ENCODE measurements around the gene ZNF845. TPM values are rescaled to one million over a fixed set of nuclear protein-coding genes. Genes with fewer than 3 reads are reported as not detected.

The ZNF845 gene
- total and polyA plus RNA-seq, 4 donors: 0.68 to 5.8 (median 1.5) TPM

DNA sequence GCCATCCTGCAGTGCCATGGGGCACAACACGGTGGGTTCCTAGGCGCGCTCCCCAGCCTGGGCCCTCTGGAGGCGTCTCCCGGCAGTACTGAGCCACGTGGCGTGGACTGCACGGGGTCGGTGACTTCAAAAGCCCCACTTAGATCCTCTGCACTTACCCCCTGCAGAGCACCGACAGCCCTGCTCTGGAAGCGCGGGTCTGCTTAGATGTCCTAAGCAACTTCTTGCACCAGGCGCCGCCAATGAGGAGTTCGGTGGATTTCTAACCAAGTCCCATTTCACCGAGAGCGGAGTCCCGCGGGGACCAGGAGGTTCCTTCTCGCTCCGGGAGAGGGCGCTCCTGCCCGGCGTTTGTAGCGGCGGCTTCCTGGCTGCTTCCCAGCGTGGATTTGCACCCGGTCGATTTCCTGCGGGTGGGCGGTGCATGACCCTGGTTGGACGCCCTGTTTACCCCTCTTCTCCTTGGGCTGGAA lies 25.2 kb upstream of the ZNF845 start:
- no peaks in the 10 kb centered on the region for H3K4me1 ChIP-seq (ENCODE audit: control insufficient read depth in 4 of 4, insufficient read depth in 4 of 4, low read length in 3 of 4)
- TF ChIP-seq, protein P1, sequence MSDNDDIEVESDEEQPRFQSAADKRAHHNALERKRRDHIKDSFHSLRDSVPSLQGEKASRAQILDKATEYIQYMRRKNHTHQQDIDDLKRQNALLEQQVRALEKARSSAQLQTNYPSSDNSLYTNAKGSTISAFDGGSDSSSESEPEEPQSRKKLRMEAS (IDR thresholded peaks at IDR 0.05): no peak
- TF ChIP-seq SP1 (IDR thresholded peaks at IDR 0.05): no peak
- no peak for TF ChIP-seq FOXA2 (IDR thresholded peaks at IDR 0.05)
- TF ChIP-seq, protein P2, sequence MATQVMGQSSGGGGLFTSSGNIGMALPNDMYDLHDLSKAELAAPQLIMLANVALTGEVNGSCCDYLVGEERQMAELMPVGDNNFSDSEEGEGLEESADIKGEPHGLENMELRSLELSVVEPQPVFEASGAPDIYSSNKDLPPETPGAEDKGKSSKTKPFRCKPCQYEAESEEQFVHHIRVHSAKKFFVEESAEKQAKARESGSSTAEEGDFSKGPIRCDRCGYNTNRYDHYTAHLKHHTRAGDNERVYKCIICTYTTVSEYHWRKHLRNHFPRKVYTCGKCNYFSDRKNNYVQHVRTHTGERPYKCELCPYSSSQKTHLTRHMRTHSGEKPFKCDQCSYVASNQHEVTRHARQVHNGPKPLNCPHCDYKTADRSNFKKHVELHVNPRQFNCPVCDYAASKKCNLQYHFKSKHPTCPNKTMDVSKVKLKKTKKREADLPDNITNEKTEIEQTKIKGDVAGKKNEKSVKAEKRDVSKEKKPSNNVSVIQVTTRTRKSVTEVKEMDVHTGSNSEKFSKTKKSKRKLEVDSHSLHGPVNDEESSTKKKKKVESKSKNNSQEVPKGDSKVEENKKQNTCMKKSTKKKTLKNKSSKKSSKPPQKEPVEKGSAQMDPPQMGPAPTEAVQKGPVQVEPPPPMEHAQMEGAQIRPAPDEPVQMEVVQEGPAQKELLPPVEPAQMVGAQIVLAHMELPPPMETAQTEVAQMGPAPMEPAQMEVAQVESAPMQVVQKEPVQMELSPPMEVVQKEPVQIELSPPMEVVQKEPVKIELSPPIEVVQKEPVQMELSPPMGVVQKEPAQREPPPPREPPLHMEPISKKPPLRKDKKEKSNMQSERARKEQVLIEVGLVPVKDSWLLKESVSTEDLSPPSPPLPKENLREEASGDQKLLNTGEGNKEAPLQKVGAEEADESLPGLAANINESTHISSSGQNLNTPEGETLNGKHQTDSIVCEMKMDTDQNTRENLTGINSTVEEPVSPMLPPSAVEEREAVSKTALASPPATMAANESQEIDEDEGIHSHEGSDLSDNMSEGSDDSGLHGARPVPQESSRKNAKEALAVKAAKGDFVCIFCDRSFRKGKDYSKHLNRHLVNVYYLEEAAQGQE (IDR thresholded peaks at IDR 0.05): no peak
- TF ChIP-seq RAD21 (IDR thresholded peaks at IDR 0.05): peak; percentile 22 to 55
- no peak for TF ChIP-seq YY1 (IDR thresholded peaks at IDR 0.05)
- TF ChIP-seq CTCF (IDR thresholded peaks at IDR 0.05; ENCODE audit: low read depth, low read length, missing input control): peak; percentile 8
- peak; percentile 35 for DNase-seq (ENCODE audit: low spot score)
- H3K9ac ChIP-seq (ENCODE audit: low read depth in 1 of 2, low read length in 2 of 2): no peak overlapping the region
- H3K27ac ChIP-seq (ENCODE audit: low read depth in 1 of 2, low read length in 2 of 2): no peak overlapping the region
- 8% methylated on average over 32 of the region's 32 CpGs for WGBS
- H3K4me3 ChIP-seq (ENCODE audit: low read depth in 1 of 3, low read length in 3 of 3): peak overlapping the region; percentile 21 to 41 (median 23)
- peaks cover 15 to 22% (median 17%) of the 10 kb centered on the region in 4 donors for H3K9me3 ChIP-seq (ENCODE audit: control insufficient read depth in 4 of 4, low read length in 3 of 4)
- peaks cover 0 to 3% (median under 1%) of the 10 kb centered on the region in 4 donors for H3K27me3 ChIP-seq (ENCODE audit: control insufficient read depth in 4 of 4, insufficient read depth in 4 of 4, low read length in 3 of 4)
- no peaks in the 10 kb centered on the region for H3K36me3 ChIP-seq (ENCODE audit: control insufficient read depth in 4 of 4, insufficient read depth in 3 of 4, low read depth in 1 of 4, low read length in 3 of 4)

DNA sequence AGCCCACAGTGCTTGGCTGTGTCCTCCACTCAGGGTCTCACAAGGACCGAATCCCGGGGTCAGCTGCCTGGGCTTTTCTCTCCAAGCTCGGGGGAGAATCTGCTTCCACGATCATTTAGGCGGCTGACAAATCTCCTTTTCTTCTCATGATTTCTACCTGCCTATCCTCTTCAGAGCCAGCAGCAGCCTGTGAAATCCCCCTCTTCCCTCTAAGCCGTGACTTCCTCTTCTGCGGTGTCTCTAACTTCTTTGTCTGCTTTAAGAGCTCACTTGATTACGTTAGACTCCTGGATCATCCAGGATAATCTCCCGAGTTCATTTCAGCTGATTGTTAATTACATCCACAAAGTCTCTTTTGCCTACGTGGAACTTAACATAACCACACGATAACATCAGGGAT lies 22.5 kb upstream of the ZNF845 start:
- TF ChIP-seq FOXA1 (IDR thresholded peaks at IDR 0.05) (no peak), TAF1 (conservative IDR thresholded peaks at IDR 0.05) (no peak), GABPA (IDR thresholded peaks at IDR 0.05 in 1 of 2, conservative IDR thresholded peaks at IDR 0.05 in 1 of 2) (no peak), YY1 (IDR thresholded peaks at IDR 0.05) (no peak)

DNA sequence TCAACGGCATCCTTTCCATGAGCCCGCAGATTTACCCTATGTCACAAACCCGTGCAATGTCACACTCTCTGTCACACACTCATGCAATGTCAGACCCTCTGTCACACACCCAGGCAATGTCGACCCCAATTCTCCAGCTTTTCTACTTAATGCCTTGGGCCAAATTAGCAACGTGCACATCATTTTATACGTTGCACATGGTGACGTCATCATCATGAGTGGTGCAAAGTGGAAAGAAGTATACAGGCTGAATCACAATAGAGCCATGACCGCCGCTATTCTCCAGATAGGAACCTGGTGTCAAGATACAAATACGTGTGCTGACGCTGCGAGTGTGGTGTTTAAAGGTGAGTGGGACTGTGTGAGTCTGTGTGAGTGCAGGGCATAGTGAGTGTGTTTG lies 21.7 kb upstream of the ZNF845 start:
- no peaks in the 10 kb centered on the region for H3K36me3 ChIP-seq (ENCODE audit: control insufficient read depth in 4 of 4, insufficient read depth in 3 of 4, low read depth in 1 of 4, low read length in 3 of 4)
- H3K27me3 ChIP-seq (ENCODE audit: control insufficient read depth in 4 of 4, insufficient read depth in 4 of 4, low read length in 3 of 4): peaks cover 0 to 2% (median 0%) of the 10 kb centered on the region in 4 donors
- no peak overlapping the region for H3K9ac ChIP-seq (ENCODE audit: low read depth in 1 of 2, low read length in 2 of 2)
- H3K27ac ChIP-seq (ENCODE audit: low read depth in 1 of 2, low read length in 2 of 2): no peak overlapping the region
- no peak for DNase-seq (ENCODE audit: low spot score)
- H3K9me3 ChIP-seq (ENCODE audit: control insufficient read depth in 4 of 4, low read length in 3 of 4): peaks cover 11 to 15% (median 12%) of the 10 kb centered on the region in 4 donors
- no peaks in the 10 kb centered on the region for H3K4me1 ChIP-seq (ENCODE audit: control insufficient read depth in 4 of 4, insufficient read depth in 4 of 4, low read length in 3 of 4)
- 68% methylated on average over 12 of the region's 12 CpGs for WGBS
- TF ChIP-seq ATF3 (IDR thresholded peaks at IDR 0.05) (no peak), RXRA (IDR thresholded peaks at IDR 0.05) (no peak), ZBTB33 (IDR thresholded peaks at IDR 0.05) (no peak), HNF4G (IDR thresholded peaks at IDR 0.05) (no peak)
- TF ChIP-seq, protein P1 (IDR thresholded peaks at IDR 0.05): no peak
- no peak overlapping the region for H3K4me3 ChIP-seq (ENCODE audit: low read depth in 1 of 3, low read length in 3 of 3)

More for the DNA sequence above, 22.5 kb upstream of the ZNF845 start:
- 38% methylated on average over 11 of the region's 11 CpGs for WGBS
- H3K9ac ChIP-seq (ENCODE audit: low read depth in 1 of 2, low read length in 2 of 2): no peak overlapping the region
- H3K36me3 ChIP-seq (ENCODE audit: control insufficient read depth in 4 of 4, insufficient read depth in 3 of 4, low read depth in 1 of 4, low read length in 3 of 4): no peaks in the 10 kb centered on the region
- no peak overlapping the region for H3K4me3 ChIP-seq (ENCODE audit: low read depth in 1 of 3, low read length in 3 of 3)
- peaks cover 15 to 18% (median 17%) of the 10 kb centered on the region in 4 donors for H3K9me3 ChIP-seq (ENCODE audit: control insufficient read depth in 4 of 4, low read length in 3 of 4)
- no peaks in the 10 kb centered on the region for H3K4me1 ChIP-seq (ENCODE audit: control insufficient read depth in 4 of 4, insufficient read depth in 4 of 4, low read length in 3 of 4)
- no peak for DNase-seq (ENCODE audit: low spot score)
- H3K27me3 ChIP-seq (ENCODE audit: control insufficient read depth in 4 of 4, insufficient read depth in 4 of 4, low read length in 3 of 4): peaks cover 0 to 3% (median under 1%) of the 10 kb centered on the region in 4 donors
- H3K27ac ChIP-seq (ENCODE audit: low read depth in 1 of 2, low read length in 2 of 2): no peak overlapping the region

All from liver (tissue), 9 donors.